Globus pallidus (tissue), 1 donor: ENCODE measurements around the gene NIT2.
"Not testable (repeated sequence)": the region's sequence is repeated elsewhere in the genome, so short reads cannot be mapped to it uniquely, and the experiment has no call there.

ENCODE experiments used
- DNase-seq: peaks from one replicate; pipeline ENCODE4 v3.0.0-alpha.2; 2015; ENCODE audit warnings: low spot score

NIT2 gene

DNA sequence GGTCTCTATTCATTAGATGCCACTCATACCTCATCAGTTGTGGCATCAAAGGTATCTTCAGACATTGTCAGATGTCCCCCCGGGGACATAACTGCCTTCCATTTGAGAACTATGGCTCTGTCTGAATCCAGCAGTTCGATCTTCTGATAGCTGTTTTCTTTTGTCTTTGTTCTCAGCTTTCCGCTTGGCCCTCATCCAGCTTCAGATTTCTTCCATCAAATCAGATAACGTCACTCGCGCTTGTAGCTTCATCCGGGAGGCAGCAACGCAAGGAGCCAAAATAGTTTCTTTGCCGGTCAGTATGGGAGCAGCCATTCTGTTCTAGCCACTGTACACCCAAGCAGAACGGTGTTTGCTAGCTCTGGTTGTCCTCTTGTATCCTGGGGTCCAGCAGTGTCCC, 4.4 kb downstream of the NIT2 start:
- DNase-seq, result no peak

DNA sequence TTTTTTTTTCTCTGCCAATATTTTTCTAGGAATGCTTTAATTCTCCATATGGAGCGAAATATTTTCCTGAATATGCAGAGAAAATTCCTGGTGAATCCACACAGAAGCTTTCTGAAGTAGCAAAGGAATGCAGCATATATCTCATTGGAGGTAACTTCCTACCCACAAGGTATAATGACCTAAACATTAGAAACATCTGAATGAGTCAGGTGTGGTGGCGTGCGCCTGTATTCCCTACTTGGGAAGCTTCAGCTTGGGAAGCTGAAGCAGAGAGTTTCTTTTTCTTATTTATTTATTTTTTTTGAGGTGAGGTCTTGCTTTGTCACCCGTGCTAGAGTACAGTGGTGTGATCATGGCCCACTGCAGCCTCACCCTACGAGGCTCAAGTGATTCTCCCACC, 5.2 kb downstream of the NIT2 start:
- DNase-seq, result no peak

DNA sequence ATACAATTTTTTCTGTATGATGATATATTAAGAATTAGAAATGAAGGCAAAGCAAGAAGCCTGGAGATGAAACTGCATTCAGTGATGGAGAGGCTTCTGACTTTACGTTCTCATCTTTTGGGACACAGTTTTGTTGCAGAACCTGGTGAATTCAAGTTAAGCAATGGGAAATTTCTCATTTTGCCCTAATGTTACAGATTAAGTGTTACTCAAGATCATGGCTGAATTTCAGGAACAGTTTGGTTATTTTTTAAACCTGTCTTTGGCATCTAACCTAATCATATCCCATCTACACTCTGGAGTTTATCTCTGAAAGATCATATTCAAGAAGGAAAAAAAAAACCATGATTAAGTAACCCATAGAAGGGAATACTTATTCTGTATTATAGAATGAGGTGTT, 6.0 kb downstream of the NIT2 start:
- no peak for DNase-seq

DNA sequence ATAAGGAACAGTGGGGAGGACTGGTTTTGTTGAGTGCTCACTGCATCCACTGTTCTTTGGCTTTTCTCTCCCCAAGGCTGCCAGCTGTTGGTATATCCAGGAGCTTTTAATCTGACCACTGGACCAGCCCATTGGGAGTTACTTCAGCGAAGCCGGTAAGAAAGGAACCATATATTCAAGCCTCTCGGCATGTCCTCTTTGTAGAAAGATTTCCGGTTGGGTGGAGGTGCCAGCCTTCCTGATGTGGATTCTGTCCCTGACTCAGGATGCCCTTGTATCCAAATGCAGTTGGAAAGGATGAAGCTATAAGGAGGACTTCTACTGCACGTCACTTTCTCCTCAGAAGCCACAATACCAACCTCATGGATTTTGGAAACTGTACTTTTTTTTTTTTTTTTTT, 14.2 kb downstream of the NIT2 start:
- DNase-seq, result no peak

GRCh38 chr3:100351770-100352169, 17.2 kb downstream of the NIT2 start:
- DNase-seq, result not testable (repeated sequence)

DNA sequence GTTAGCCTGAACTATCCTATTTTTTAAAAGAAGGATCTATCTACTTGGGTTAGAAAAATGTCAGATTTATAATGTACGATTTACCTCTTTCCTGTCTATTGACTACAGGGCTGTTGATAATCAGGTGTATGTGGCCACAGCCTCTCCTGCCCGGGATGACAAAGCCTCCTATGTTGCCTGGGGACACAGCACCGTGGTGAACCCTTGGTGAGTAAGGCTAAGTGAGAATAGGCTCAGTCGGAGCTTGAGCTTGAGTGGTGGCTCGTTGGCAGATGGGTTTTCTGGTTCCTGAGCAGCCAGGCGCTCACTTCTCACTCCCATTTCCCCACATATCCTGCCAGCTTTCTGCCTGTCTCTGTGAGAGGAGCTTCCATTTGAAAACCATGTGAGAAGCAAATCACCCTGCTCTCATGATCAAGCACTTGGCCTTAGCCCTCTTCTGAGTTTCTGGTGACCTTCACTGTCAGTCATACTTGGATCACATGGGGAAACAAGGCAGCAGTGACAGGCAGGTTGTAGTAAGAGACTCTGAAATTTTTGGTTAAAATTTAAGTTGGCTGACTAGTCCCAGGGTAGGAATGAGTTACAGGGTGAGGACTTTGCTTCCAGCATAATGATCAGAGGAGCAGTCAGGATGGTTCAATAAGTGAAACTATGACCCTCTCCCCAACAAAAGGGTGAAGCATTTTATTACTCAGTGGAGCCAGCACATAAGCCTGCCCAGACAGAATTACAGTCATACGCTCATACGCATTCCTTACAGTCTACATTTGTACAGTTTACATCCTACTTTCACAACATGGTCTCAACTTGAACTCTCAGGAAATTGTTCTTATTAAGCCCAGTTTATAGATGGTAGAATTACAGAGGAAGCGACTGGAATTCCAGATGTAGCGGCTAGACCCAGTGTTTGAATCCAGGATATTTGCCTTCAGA, 18.0 kb downstream of the NIT2 start:
- no peak for DNase-seq

- no peak for DNase-seq
These were observed 20.3 kb downstream of the NIT2 start for GRCh38 chr3:100354850-100355249.

DNA sequence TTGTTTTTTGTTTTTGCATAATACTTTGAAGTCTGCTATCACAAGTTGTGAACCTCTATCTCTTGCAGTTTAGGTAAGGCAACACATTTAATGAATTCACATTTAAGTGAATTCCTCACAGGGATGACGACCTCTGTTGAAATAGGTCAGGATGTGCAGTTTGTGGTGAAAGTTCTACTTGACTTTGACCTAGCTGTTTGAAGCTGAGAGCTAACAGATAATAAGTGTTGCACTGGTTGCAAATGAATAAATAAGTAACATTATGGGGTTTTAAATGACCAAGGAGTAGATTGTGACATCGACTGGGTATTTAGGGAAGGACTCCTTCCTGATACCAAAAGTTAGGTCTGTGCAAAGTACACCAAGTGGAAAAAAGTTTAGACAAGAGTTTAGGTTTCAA, 23.9 kb downstream of the NIT2 start:
- DNase-seq, result no peak

- no peak for DNase-seq
These were observed 24.5 kb downstream of the NIT2 start for GRCh38 chr3:100359035-100359434.

DNA sequence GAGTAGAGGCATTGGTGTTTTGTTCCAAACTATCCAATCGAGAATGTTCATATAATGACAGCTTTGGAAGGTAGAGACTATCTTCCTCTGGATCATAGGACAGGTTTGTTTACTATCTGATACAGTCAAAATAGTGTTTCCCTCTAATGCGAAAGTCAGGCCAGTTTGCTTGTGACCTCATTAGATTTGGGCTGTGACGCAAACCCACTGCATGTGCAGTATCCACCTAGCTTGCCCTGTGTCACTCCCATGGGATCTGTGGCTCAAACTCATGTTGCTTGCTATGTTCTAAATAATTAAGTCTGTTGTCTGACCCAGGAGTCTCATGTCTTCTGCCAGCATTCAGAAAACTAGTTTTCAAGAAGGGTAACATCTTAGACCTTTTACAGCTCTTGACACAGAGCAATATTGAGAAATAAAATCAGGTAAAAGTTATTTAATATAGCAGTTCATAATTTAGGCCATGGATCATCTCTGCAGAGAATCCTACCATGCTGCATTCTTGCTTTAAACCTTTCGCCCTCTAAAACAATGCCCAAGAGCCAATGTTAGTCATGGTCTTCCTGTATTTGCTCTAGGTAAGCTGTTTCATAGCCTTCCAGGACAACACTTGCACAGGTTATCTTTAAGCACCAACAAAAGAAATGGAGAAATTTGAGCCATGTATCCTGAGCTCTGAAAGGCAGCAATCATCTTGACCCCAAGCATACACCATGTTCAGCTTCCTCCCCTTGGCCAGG, 26.4 kb downstream of the NIT2 start:
- DNase-seq, result no peak

GRCh38 chr3:100361897-100362296, 27.3 kb downstream of the NIT2 start:
- DNase-seq, result no peak

DNA sequence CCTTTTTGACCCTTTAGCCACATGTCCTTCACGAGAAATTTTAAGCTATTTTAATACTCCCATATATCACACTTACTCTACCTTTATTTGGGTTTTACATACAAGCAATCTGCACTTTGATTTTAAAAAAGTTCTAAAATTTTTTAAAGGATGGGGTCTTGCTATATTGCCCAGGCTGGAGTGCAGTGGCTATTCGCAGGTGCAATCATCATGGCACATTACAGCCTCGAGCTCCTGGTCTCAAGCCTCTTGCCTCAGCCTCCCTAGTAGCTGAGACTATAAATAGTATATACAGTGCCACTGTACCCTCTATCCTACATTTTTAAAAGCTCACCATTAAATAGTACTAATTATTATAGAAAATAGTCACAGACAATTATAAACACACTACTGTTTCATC, 29.9 kb downstream of the NIT2 start:
- DNase-seq, result no peak

DNA sequence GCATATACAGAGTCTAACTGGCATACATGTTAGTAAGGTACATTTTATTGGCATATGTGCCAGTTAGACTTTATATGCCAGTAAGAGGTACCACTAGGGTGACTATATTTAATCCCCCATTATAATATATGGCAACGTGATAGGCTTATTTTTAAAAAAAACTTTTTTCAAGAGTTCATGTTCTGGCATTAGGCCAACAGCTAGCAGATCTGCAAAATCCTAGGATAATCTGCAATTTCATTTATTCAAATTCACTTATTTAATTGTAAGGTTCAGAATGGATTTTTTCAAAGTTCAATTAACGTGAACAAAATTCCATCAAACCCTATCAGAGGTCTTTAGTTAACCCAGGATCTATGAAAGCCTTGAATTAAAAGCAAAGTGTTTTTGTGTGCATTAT, 31.9 kb downstream of the NIT2 start:
- no peak for DNase-seq

DNA sequence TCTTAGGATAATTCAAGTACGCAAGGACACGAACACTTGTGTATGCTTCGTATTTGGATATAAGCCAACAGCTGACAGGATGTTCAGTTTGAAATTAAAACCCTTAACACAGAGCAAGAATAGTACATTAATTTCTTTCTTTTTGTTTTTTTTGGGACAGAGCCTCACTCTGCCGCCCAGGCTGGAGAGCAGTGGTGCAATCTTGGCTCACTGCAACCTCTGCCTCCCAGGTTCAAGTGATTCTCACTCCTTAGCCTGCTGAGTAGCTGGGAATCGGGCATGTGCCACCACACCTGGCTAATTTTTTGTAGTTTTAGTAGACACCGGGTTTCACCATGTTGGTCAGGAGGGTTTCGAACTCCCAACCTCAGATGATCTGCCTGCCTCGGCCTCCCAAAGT, 33.9 kb downstream of the NIT2 start:
- DNase-seq, result no peak

GRCh38 chr3:100370756-100371155, 36.2 kb downstream of the NIT2 start:
- no peak for DNase-seq

- no peak for DNase-seq
These were observed 40.0 kb downstream of the NIT2 start for GRCh38 chr3:100374521-100374920.

DNA sequence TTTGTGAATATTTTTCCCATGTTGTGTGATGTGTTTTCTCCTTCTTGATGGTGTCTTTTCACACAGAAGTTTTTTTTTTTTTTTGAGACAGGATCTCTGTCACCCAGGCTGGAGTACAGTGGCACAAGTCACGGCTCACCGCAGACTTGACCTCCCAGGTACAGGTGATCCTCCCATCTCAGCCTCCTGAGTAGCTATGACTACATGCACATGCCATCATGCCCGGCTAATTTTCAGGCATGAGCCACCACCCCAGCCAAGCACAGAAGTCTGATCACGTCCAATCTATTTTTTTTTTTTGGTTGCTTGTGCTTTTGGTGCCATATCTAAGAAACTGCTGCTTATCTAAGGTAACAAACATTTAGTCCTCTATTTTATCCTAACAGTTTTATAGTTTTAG, 41.7 kb downstream of the NIT2 start:
- no peak for DNase-seq

- no peak for DNase-seq
These were observed 50.4 kb downstream of the NIT2 start for GRCh38 chr3:100384733-100385525.

- DNase-seq, result no peak
These were observed 52.0 kb downstream of the NIT2 start for GRCh38 chr3:100386437-100387074.

DNA sequence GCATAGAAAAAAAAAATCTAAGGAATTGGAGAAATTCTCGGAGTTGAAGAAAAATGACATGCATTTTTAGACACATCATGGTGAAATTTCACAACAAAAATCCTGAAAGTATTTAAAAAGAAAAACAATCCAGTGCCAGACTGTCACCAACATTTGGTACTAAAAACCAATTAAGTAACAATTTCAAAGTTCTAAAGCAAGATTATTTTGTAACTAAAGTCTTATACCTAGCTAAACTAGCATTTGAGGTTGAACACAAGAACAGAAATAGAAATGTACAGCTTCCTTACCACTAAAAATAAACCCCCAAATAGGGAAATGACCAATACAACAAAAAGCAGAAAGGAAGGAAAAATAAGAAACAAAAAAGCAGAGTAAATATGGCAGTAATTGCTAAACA, 54.5 kb downstream of the NIT2 start:
- DNase-seq, result no peak

- DNase-seq, result no peak
These were observed 61.3 kb downstream of the NIT2 start for GRCh38 chr3:100395679-100396431.
